Right atrium auricular region (tissue), 2 donors: Measurements from ENCODE around the gene PLD1. TPM values are rescaled to one million over a fixed set of nuclear protein-coding genes. Genes with fewer than 3 reads are reported as not detected.
"Not testable (repeated sequence)": the region's sequence is repeated elsewhere in the genome, so short reads cannot be mapped to it uniquely, and the experiment has no call there.

Source experiments
- DNase-seq: peaks from one replicate; pipeline ENCODE4 v3.0.0-alpha.2; 2019; ENCODE audit warnings: low spot score
- H3K27ac ChIP-seq, 2 donors: fragments of 200-600 bp; sonication (generic); 1 replicate in 1 of 2; 2 replicates in 1 of 2; pipeline ENCODE4 v1.5.1; 2016 to 2019
- H3K27me3 ChIP-seq, 2 donors: fragments of 200-600 bp; sonication (generic); one replicate each; pipeline versions ENCODE4 v1.5.1 to v1.6.0; 2017 to 2019
- H3K36me3 ChIP-seq: fragments of 200-600 bp; sonication (generic); one replicate; pipeline ENCODE4 v1.5.1; 2016
- H3K4me1 ChIP-seq, 2 donors: fragments of 200-600 bp; sonication (generic); one replicate each; pipeline versions ENCODE4 v1.5.1 to v1.6.0; 2017 to 2019
- H3K4me3 ChIP-seq, 2 donors: fragments of 200-600 bp; sonication (generic); 1 replicate in 1 of 2; 2 replicates in 1 of 2; pipeline ENCODE4 v1.5.1; 2017 to 2019; ENCODE audit warnings: mild to moderate bottlenecking in 1 of 2, moderate library complexity in 1 of 2
- H3K9me3 ChIP-seq, 2 donors: fragments of 200-600 bp; sonication (generic); one replicate each; pipeline ENCODE4 v1.5.1; 2019
- CTCF ChIP-seq, 2 donors: fragments of 200-600 bp; sonication (generic); IDR thresholded peaks; one replicate each; pipeline ENCODE4 v1.5.1; 2019; ENCODE audit warnings: antibody characterized with exemption in 2 of 2
- total RNA-seq, 2 donors: library from RNA; depleted of rRNA; stranded (reverse); fragments of >200 nt; gene quantifications; one replicate each; pipeline ENCODE4 v1.1.0, GENCODE V29; 2016

Gene PLD1
- total RNA-seq, 2 donors from 2014 or later, result 64.5 to 111 TPM

- H3K4me3 ChIP-seq, result no peak overlapping the region
- peaks cover 0 to 80% of the 10 kb centered on the region in 2 donors for H3K4me1 ChIP-seq
- peak overlapping the region; percentile 59 to 84 for H3K27ac ChIP-seq
Observed at GRCh38 chr3:171748064-171748924, 62.0 kb downstream of the PLD1 start.

GRCh38 chr3:171747223-171747920 is 62.9 kb downstream of the PLD1 start:
- DNase-seq, result no peak
- no peak for TF ChIP-seq CTCF (IDR thresholded peaks at IDR 0.05)
- Histone ChIP-seq H3K4me3 (no peak overlapping the region), H3K9me3 (no peaks in the 10 kb centered on the region), H3K27me3 (no peaks in the 10 kb centered on the region), H3K27ac (peak overlapping the region; percentile 59 to 84), H3K4me1 (peaks cover 0 to 76% of the 10 kb centered on the region in 2 donors), H3K36me3 (no peaks in the 10 kb centered on the region)

More at GRCh38 chr3:171748064-171748924, 62.0 kb downstream of the PLD1 start:
- no peak for DNase-seq
- Histone ChIP-seq H3K9me3 (no peaks in the 10 kb centered on the region), H3K27me3 (no peaks in the 10 kb centered on the region), H3K36me3 (no peaks in the 10 kb centered on the region)
- no peak for TF ChIP-seq CTCF (IDR thresholded peaks at IDR 0.05)

- H3K4me1 ChIP-seq, result peaks cover 0 to 76% of the 10 kb centered on the region in 2 donors
- not testable (repeated sequence) for H3K36me3 ChIP-seq, DNase-seq, H3K9me3 ChIP-seq, H3K4me3 ChIP-seq, H3K27me3 ChIP-seq
- peak overlapping the region; percentile 69 to 84 for H3K27ac ChIP-seq
Observed at GRCh38 chr3:171746320-171747222, 63.7 kb downstream of the PLD1 start.

GRCh38 chr3:171745577-171746319 is 64.5 kb downstream of the PLD1 start:
- DNase-seq, result no peak
- no peak for TF ChIP-seq CTCF (IDR thresholded peaks at IDR 0.05)
- Histone ChIP-seq H3K4me3 (no peak overlapping the region), H3K27me3 (no peaks in the 10 kb centered on the region), H3K4me1 (peaks cover 0 to 76% of the 10 kb centered on the region in 2 donors), H3K36me3 (no peaks in the 10 kb centered on the region), H3K9me3 (no peaks in the 10 kb centered on the region), H3K27ac (peak overlapping the region; percentile 69 to 84)

- H3K4me1 ChIP-seq, result peaks cover 0 to 64% of the 10 kb centered on the region in 2 donors
- DNase-seq, result no peak
- no peaks in the 10 kb centered on the region for H3K36me3 ChIP-seq
- no peak for TF ChIP-seq CTCF (IDR thresholded peaks at IDR 0.05)
- no peaks in the 10 kb centered on the region for H3K9me3 ChIP-seq
- H3K27ac ChIP-seq, result peak overlapping the region; percentile 69 to 84
- no peak overlapping the region for H3K4me3 ChIP-seq
- no peaks in the 10 kb centered on the region for H3K27me3 ChIP-seq
Observed at GRCh38 chr3:171744158-171744741, 66.0 kb downstream of the PLD1 start.
